GM12878 (cell line): Measurements from ENCODE around the gene RSPH1. TPM values are rescaled to one million over a fixed set of nuclear protein-coding genes. Genes with fewer than 3 reads are reported as not detected.

ENCODE experiments used
- ASH2L ChIP-seq: fragments of 300-600, 200-600 bp; sonication (generic); IDR thresholded peaks from 2 replicates; pipeline ENCODE4 v1.6.1; 2017; ENCODE audit warnings: low read depth, mild to moderate bottlenecking, borderline replicate concordance
- ATF7 ChIP-seq: fragments of 450-650 bp; IDR thresholded peaks from 2 replicates; pipeline ENCODE4 v1.6.1; 2016; ENCODE audit warnings: low read depth, mild to moderate bottlenecking
- BHLHE40 ChIP-seq, 2 experiments: fragments of 450-650 bp in 1 of 2; IDR thresholded peaks; 2 replicates each; pipeline ENCODE4 v1.6.1; 2011 to 2017; ENCODE audit warnings: low read depth in 2 of 2, borderline replicate concordance in 1 of 2, improper control_type of control experiment in 1 of 2, low read length in 1 of 2, mild to moderate bottlenecking in 1 of 2
- EED ChIP-seq: sonication (generic); IDR thresholded peaks from 2 replicates; pipeline ENCODE4 v1.6.1; 2016; ENCODE audit warnings: antibody characterized with exemption, low read depth
- HDAC6 ChIP-seq: fragments of 200-600 bp; sonication (generic); IDR thresholded peaks from one replicate; pipeline ENCODE4 v1.8.0; 2017; ENCODE audit warnings: antibody characterized with exemption; ENCODE audit not compliant: unreplicated experiment
- IKZF1 ChIP-seq: fragments of 450-650 bp; conservative IDR thresholded peaks from 2 replicates; pipeline ENCODE4 v1.6.1; 2017; ENCODE audit warnings: antibody characterized with exemption, mild to moderate bottlenecking
- IKZF2 ChIP-seq, 2 experiments: fragments of 450-650 bp; IDR thresholded peaks; 2 replicates each; pipeline ENCODE4 v1.6.1; 2017; ENCODE audit warnings: mild to moderate bottlenecking in 2 of 2, moderate library complexity in 2 of 2
- JUND ChIP-seq: IDR thresholded peaks from 2 replicates; pipeline ENCODE4 v1.6.1; 2012; ENCODE audit warnings: low read depth, mild to moderate bottlenecking, low read length, improper control_type of control experiment, moderate library complexity
- LARP7 ChIP-seq: fragments of 450-650 bp; IDR thresholded peaks from 2 replicates; pipeline ENCODE4 v1.6.1; 2017; ENCODE audit warnings: mild to moderate bottlenecking
- MTA2 ChIP-seq: fragments of 450-650 bp; IDR thresholded peaks from 2 replicates; pipeline ENCODE4 v1.6.1; 2016; ENCODE audit warnings: low read depth, mild to moderate bottlenecking, moderate library complexity
- NR2C1 ChIP-seq: fragments of 450-650 bp; IDR thresholded peaks from 2 replicates; pipeline ENCODE4 v1.6.1; 2017; ENCODE audit warnings: antibody characterized with exemption, mild to moderate bottlenecking, moderate library complexity
- NR2F1 ChIP-seq: fragments of 450-650 bp; conservative IDR thresholded peaks from 2 replicates; pipeline ENCODE4 v1.6.1; 2017; ENCODE audit warnings: mild to moderate bottlenecking
- NRF1 ChIP-seq: conservative IDR thresholded peaks from 2 replicates; pipeline ENCODE4 v1.6.1; 2011; ENCODE audit warnings: mild to moderate bottlenecking, low read depth, low read length, improper control_type of control experiment
- TBL1XR1 ChIP-seq: IDR thresholded peaks from 2 replicates; pipeline ENCODE4 v1.6.1; 2012; ENCODE audit warnings: low read depth, low read length, improper control_type of control experiment
- TCF12 ChIP-seq: IDR thresholded peaks from 2 replicates; pipeline ENCODE4 v1.6.1; 2011; ENCODE audit warnings: low read depth, mild to moderate bottlenecking, low read length
- YY1 ChIP-seq: IDR thresholded peaks from 2 replicates; pipeline ENCODE4 v1.6.1; 2011; ENCODE audit warnings: low read depth, mild to moderate bottlenecking, low read length
- polyA plus RNA-seq, 11 experiments: library from polyadenylated mRNA; depleted of rRNA in 4 of 11; unstranded in 6 of 11; stranded (reverse) in 5 of 11; fragments of >200 nt; fragmentation: Nextera tagmentation in 4 of 11; fragmentation: Illumina TruSeq in 1 of 11; extraction: Ambion mirVana in 4 of 11; extraction: Trizol in 1 of 11; gene quantifications; 1 replicate in 1 of 11; 2 replicates in 10 of 11; pipeline versions ENCODE4 v1.2.1 to v1.2.3, GENCODE V29; 2011 to 2016; ENCODE audit warnings: inconsistent platforms in 2 of 11, missing spikeins in 2 of 11, low read depth in 1 of 11
- total RNA-seq, 4 experiments: library from RNA; depleted of rRNA in 3 of 4; stranded (reverse); fragments of >200 nt in 3 of 4; fragmentation: Illumina TruSeq in 1 of 4; extraction: Trizol in 1 of 4; gene quantifications; 2 replicates each; pipeline versions ENCODE4 v1.2.1 to v1.2.3, GENCODE V29; 2013 to 2021
- TF ChIP-seq, protein P1 (sequence below): fragments of 450-650 bp; IDR thresholded peaks from 2 replicates; pipeline ENCODE4 v1.6.1; 2016; ENCODE audit warnings: mild to moderate bottlenecking
- TF ChIP-seq, protein P2 (sequence below): fragments of 450-650 bp; formaldehyde crosslinking; IDR thresholded peaks from 2 replicates; pipeline ENCODE4 v1.5.0; 2022; ENCODE audit warnings: mild to moderate bottlenecking, missing genetic modification characterization

The RSPH1 gene
- total and polyA plus RNA-seq, 10 of the 15 experiments (the other 5 are each of a cell fraction or from before 2014, with no cell fraction given) = 0.11 to 1.4 (median 0.38) TPM

- TF ChIP-seq TCF12 (peak; percentile 66; the same call in 1 of the 2 replicates), LARP7 (no peak), NR2F1 (no peak; the same call in 1 of the 2 replicates), HDAC6 (no peak), IKZF1 (peak; percentile 86), NR2C1 (no peak), JUND (no peak), IKZF2 (IDR thresholded peaks at IDR 0.05) (peak; percentile 69 to 70; a peak in 3 of 4 replicates), BHLHE40 (IDR thresholded peaks at IDR 0.05; ENCODE audit: borderline replicate concordance in 1 of 2, low read depth in 2 of 2, low read length in 1 of 2) (peak; percentile 60 to 67; a peak in 3 of 4 replicates), EED (peak; percentile 78), NRF1 (no peak), MTA2 (peak; percentile 50; the same call in 1 of the 2 replicates), TBL1XR1 (peak; percentile 58; the same call in 1 of the 2 replicates), YY1 (peak; percentile 55; the same call in 1 of the 2 replicates), ASH2L (no peak), ATF7 (peak; percentile 63)
- TF ChIP-seq, protein P1, sequence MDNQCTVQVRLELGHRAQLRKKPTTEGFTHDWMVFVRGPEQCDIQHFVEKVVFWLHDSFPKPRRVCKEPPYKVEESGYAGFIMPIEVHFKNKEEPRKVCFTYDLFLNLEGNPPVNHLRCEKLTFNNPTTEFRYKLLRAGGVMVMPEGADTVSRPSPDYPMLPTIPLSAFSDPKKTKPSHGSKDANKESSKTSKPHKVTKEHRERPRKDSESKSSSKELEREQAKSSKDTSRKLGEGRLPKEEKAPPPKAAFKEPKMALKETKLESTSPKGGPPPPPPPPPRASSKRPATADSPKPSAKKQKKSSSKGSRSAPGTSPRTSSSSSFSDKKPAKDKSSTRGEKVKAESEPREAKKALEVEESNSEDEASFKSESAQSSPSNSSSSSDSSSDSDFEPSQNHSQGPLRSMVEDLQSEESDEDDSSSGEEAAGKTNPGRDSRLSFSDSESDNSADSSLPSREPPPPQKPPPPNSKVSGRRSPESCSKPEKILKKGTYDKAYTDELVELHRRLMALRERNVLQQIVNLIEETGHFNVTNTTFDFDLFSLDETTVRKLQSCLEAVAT = peak; percentile 81
- TF ChIP-seq, protein P2, sequence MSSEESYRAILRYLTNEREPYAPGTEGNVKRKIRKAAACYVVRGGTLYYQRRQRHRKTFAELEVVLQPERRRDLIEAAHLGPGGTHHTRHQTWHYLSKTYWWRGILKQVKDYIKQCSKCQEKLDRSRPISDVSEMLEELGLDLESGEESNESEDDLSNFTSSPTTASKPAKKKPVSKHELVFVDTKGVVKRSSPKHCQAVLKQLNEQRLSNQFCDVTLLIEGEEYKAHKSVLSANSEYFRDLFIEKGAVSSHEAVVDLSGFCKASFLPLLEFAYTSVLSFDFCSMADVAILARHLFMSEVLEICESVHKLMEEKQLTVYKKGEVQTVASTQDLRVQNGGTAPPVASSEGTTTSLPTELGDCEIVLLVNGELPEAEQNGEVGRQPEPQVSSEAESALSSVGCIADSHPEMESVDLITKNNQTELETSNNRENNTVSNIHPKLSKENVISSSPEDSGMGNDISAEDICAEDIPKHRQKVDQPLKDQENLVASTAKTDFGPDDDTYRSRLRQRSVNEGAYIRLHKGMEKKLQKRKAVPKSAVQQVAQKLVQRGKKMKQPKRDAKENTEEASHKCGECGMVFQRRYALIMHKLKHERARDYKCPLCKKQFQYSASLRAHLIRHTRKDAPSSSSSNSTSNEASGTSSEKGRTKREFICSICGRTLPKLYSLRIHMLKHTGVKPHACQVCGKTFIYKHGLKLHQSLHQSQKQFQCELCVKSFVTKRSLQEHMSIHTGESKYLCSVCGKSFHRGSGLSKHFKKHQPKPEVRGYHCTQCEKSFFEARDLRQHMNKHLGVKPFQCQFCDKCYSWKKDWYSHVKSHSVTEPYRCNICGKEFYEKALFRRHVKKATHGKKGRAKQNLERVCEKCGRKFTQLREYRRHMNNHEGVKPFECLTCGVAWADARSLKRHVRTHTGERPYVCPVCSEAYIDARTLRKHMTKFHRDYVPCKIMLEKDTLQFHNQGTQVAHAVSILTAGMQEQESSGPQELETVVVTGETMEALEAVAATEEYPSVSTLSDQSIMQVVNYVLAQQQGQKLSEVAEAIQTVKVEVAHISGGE (CRISPR knock-in tag) = no peak
- TF ChIP-seq, all 136 proteins: peak for 26
These were observed 28.7 kb downstream of the RSPH1 start (continued) for GRCh38 chr21:42467140-42467983.
